IMR-90 (cell line): ENCODE data around the gene CD46. TPM values are rescaled to one million over a fixed set of nuclear protein-coding genes. Genes with fewer than 3 reads are reported as not detected.

Experiments
- ATAC-seq: fragments of 200-7000 bp; cut with Tn5 transposase; 2 replicates; pipeline ENCODE4 v1.9.1; 2020; ENCODE audit warnings: low read depth, mild to moderate bottlenecking, moderate library complexity
- BruUV-seq: library from RNA; stranded (reverse); fragments of 400-500 nt; replicated peaks from 2 replicates; lab custom pipeline; 2021; lab: Mats Ljungman, UMichigan
- CTCF ChIA-PET: fragments of 300-600 bp; formaldehyde crosslinking; extraction: SDS; loops from one replicate; lab custom pipeline; 2021; ENCODE audit warnings: antibody characterized with exemption; lab: Yijun Ruan, JAX
- POLR2A ChIA-PET: fragments of 300-600 bp; sonication (Branson Sonifier 250); formaldehyde crosslinking; loops from one replicate; lab custom pipeline; 2022; ENCODE audit warnings: antibody characterized with exemption; ENCODE audit not compliant: unreplicated experiment; lab: Charles Lee
- DNase-seq: peaks from one replicate; pipeline ENCODE4 v3.0.0; 2013
- H2AFZ ChIP-seq: replicated peaks from 2 replicates; pipeline ENCODE3; 2013; ENCODE audit warnings: low read length, mild to moderate bottlenecking; ENCODE audit not compliant: poor library complexity
- H2AK5ac ChIP-seq: 2 replicates; pipeline ENCODE4 v1.6.1; 2013; ENCODE audit warnings: low read depth, low read length, inconsistent platforms
- H2AK9ac ChIP-seq: replicated peaks from 2 replicates; pipeline ENCODE3; 2013; ENCODE audit warnings: mild to moderate bottlenecking, low read depth, low read length, moderate library complexity; ENCODE audit not compliant: poor library complexity
- H2BK120ac ChIP-seq: 2 replicates; pipeline ENCODE4 v1.6.1; 2013; ENCODE audit warnings: low read depth, low read length, inconsistent platforms
- H2BK15ac ChIP-seq: 3 replicates; pipeline ENCODE4 v1.6.1; 2013; ENCODE audit warnings: low read depth, low read length, inconsistent platforms
- H2BK20ac ChIP-seq: 2 replicates; pipeline ENCODE4 v1.6.1; 2013; ENCODE audit warnings: low read depth, mild to moderate bottlenecking, inconsistent platforms, low read length, moderate library complexity
- H2BK5ac ChIP-seq: 2 replicates; pipeline ENCODE4 v1.6.1; 2013; ENCODE audit warnings: mild to moderate bottlenecking, low read depth, low read length, inconsistent platforms; ENCODE audit not compliant: poor library complexity, severe bottlenecking
- H3K14ac ChIP-seq: replicated peaks from 2 replicates; pipeline ENCODE4 v1.6.1; 2013; ENCODE audit warnings: low read depth, low read length, inconsistent platforms
- H3K18ac ChIP-seq: 2 replicates; pipeline ENCODE4 v1.6.1; 2013; ENCODE audit warnings: low read depth, low read length, control low read depth
- H3K23ac ChIP-seq: 2 replicates; pipeline ENCODE4 v1.6.1; 2013; ENCODE audit warnings: low read depth, low read length, inconsistent platforms
- H3K27ac ChIP-seq: 2 replicates; pipeline ENCODE4 v1.5.1; 2013; ENCODE audit warnings: mild to moderate bottlenecking, control low read depth, low read length; ENCODE audit not compliant: insufficient read depth
- H3K27me3 ChIP-seq: 2 replicates; pipeline ENCODE4 v1.6.1; 2013; ENCODE audit warnings: low read length; ENCODE audit not compliant: control insufficient read depth, insufficient read depth
- H3K36me3 ChIP-seq: 2 replicates; pipeline ENCODE4 v1.6.1; 2013; ENCODE audit warnings: low read length, mixed read lengths; ENCODE audit not compliant: control insufficient read depth, insufficient read depth
- H3K4ac ChIP-seq: 2 replicates; pipeline ENCODE4 v1.6.1; 2013; ENCODE audit warnings: low read depth, low read length, inconsistent platforms
- H3K4me1 ChIP-seq: 2 replicates; pipeline ENCODE4 v1.6.1; 2013; ENCODE audit warnings: low read length, mixed read lengths; ENCODE audit not compliant: control insufficient read depth, insufficient read depth
- H3K4me2 ChIP-seq: 2 replicates; pipeline ENCODE4 v1.6.1; 2013; ENCODE audit warnings: low read depth, mild to moderate bottlenecking, control low read depth, low read length, moderate library complexity
- H3K4me3 ChIP-seq: 2 replicates; pipeline ENCODE4 v1.5.1; 2013; ENCODE audit warnings: low read depth, mild to moderate bottlenecking, control low read depth, low read length, moderate library complexity; ENCODE audit not compliant: insufficient read depth
- H3K56ac ChIP-seq: 2 replicates; pipeline ENCODE4 v1.6.1; 2013; ENCODE audit warnings: low read length, inconsistent platforms; ENCODE audit not compliant: insufficient read depth; ENCODE audit errors: extremely low read depth
- H3K79me1 ChIP-seq, 2 experiments: 2 replicates each; pipeline ENCODE4 v1.6.1; 2013; ENCODE audit warnings: low read length in 2 of 2, inconsistent platforms in 1 of 2, low read depth in 1 of 2
- H3K9ac ChIP-seq: 2 replicates; pipeline ENCODE4 v1.6.1; 2013; ENCODE audit warnings: low read depth, low read length, control low read depth
- H3K9me1 ChIP-seq: 2 replicates; pipeline ENCODE4 v1.6.1; 2013; ENCODE audit warnings: low read length, inconsistent platforms; ENCODE audit not compliant: insufficient read depth
- H3K9me3 ChIP-seq: 2 replicates; pipeline ENCODE4 v1.6.1; 2013; ENCODE audit warnings: low read length; ENCODE audit not compliant: control insufficient read depth, insufficient read depth
- H4K20me1 ChIP-seq: 2 replicates; pipeline ENCODE4 v1.6.1; 2013; ENCODE audit warnings: low read length, inconsistent platforms; ENCODE audit not compliant: insufficient read depth
- H4K5ac ChIP-seq: 2 replicates; pipeline ENCODE4 v1.6.1; 2013; ENCODE audit warnings: mild to moderate bottlenecking, low read depth, low read length, control low read depth
- H4K8ac ChIP-seq, 2 experiments: 2 replicates each; pipeline ENCODE4 v1.6.1; 2013; ENCODE audit warnings: low read depth in 2 of 2, low read length in 2 of 2, control low read depth in 1 of 2, inconsistent platforms in 1 of 2
- H4K91ac ChIP-seq: 2 replicates; pipeline ENCODE4 v1.6.1; 2013; ENCODE audit warnings: low read depth, low read length, inconsistent platforms; ENCODE audit not compliant: insufficient read depth
- CEBPB ChIP-seq: IDR thresholded peaks from 2 replicates; pipeline ENCODE4 v1.6.1; 2012; ENCODE audit warnings: low read depth, low read length, improper control_type of control experiment
- CHD1 ChIP-seq: IDR thresholded peaks from 2 replicates; pipeline ENCODE4 v1.6.1; 2012; ENCODE audit warnings: low read depth, low read length, improper control_type of control experiment
- CTCF ChIP-seq: conservative IDR thresholded peaks from 2 replicates; pipeline ENCODE4 v1.5.1; 2012; ENCODE audit warnings: mild to moderate bottlenecking, low read depth, low read length, improper control_type of control experiment
- MXI1 ChIP-seq: IDR thresholded peaks from 2 replicates; pipeline ENCODE4 v1.6.1; 2012; ENCODE audit warnings: low read depth, mild to moderate bottlenecking, low read length, moderate library complexity, borderline replicate concordance
- POLR2A ChIP-seq: IDR thresholded peaks from 2 replicates; pipeline ENCODE4 v1.6.1; 2012; ENCODE audit warnings: mild to moderate bottlenecking, low read depth, low read length
- RAD21 ChIP-seq: IDR thresholded peaks from 2 replicates; pipeline ENCODE4 v1.6.1; 2012; ENCODE audit warnings: low read length, improper control_type of control experiment
- WGBS, 2 experiments: methylation state at CpG; one replicate each; pipeline versions ENCODE4 v1.1.5 to v1.1.7; 2013; ENCODE audit warnings: missing lambda C conversion rate in 2 of 2; ENCODE audit not compliant: insufficient read length in 1 of 2; ENCODE audit errors: extremely low coverage in 2 of 2; 5-methylcytosine and 5-hydroxymethylcytosine counted together
- dilution Hi-C: fragments of 300-500 bp; cut with HindIII; formaldehyde crosslinking; loops from one replicate; pipeline ENCODE4 v1.14.3; 2018; ENCODE audit warnings: low sequenced_read_pairs; ENCODE audit not compliant: unreplicated experiment
- in situ Hi-C: fragments of 300-500 bp; cut with MboI; formaldehyde crosslinking; loops from 3 replicates; pipeline ENCODE4 v1.14.3; 2019; ENCODE audit warnings: low sequenced_read_pairs, inconsistent platforms, mixed read lengths
- intact Hi-C: fragments of 100-400 bp; cut with micrococcal nuclease; formaldehyde crosslinking; loops from 2 replicates; pipeline ENCODE4 v1.10.0; 2022
- polyA plus RNA-seq, 3 experiments: library from polyadenylated mRNA; depleted of rRNA; stranded (reverse); fragments of >200 nt; gene quantifications; 2 replicates each; pipeline ENCODE4 v1.2.3, GENCODE V29; 2012; ENCODE audit warnings: low replicate concordance in 1 of 3
- total RNA-seq: library from RNA; depleted of rRNA; stranded (reverse); fragments of >200 nt; gene quantifications from 2 replicates; pipeline ENCODE4 v1.2.3, GENCODE V29; 2012

CD46 gene
- total and polyA plus RNA-seq, 2 of the 4 experiments (the other 2 are of a cell fraction), result 37.1 to 82.0 TPM

GRCh38 chr1:207744000-207744534 lies 7.8 kb upstream of the CD46 start:
- no peak overlapping the region for H3K4me3 ChIP-seq
- no peaks in the 10 kb centered on the region for H4K20me1 ChIP-seq
- dilution Hi-C loops, result no loop called here
- H3K23ac ChIP-seq, result no peak overlapping the region
- no peaks in the 10 kb centered on the region for H3K27me3 ChIP-seq
- no peak overlapping the region for H4K91ac ChIP-seq
- no peak overlapping the region for H2BK5ac ChIP-seq
- BruUV-seq, result no TSS peak
- ChIA-PET CTCF (interaction anchor here (0.6 kb wide), 1 partner anchor 51 kb away, joined by 4 read pairs; no protein-coding TSS in a partner anchor), POLR2A (no interaction called here)
- H2AK5ac ChIP-seq, result no peak overlapping the region
- H3K14ac ChIP-seq, result no peak overlapping the region
- H3K79me1 ChIP-seq, result no peaks in the 10 kb centered on the region
- no peak overlapping the region for H2BK15ac ChIP-seq
- WGBS, 2 experiments, result no CpG with 5 or more reads among the region's 4 CpGs
- no peaks in the 10 kb centered on the region for H3K36me3 ChIP-seq
- H3K4me1 ChIP-seq, result no peaks in the 10 kb centered on the region; the same call in 1 of the 2 replicates
- H2BK120ac ChIP-seq, result no peak overlapping the region
- H3K9me1 ChIP-seq, result no peaks in the 10 kb centered on the region
- no peak overlapping the region for H2BK20ac ChIP-seq
- H3K18ac ChIP-seq, result no peak overlapping the region
- ATAC-seq, result no peak
- DNase-seq, result no peak
- in situ Hi-C loops, result no loop called here
- H3K9ac ChIP-seq, result no peak overlapping the region
- H4K8ac ChIP-seq, result no peak overlapping the region
- no peaks in the 10 kb centered on the region for H3K9me3 ChIP-seq
- intact Hi-C loops, result no loop called here
- H3K4me2 ChIP-seq, result no peak overlapping the region
- no peak overlapping the region for H3K27ac ChIP-seq
- no peak overlapping the region for H3K4ac ChIP-seq
- no peak overlapping the region for H3K56ac ChIP-seq
- H2AK9ac ChIP-seq, result no peak overlapping the region
- no peak overlapping the region for H4K5ac ChIP-seq
- TF ChIP-seq CEBPB (no peak), POLR2A (no peak), CHD1 (no peak), MXI1 (no peak), RAD21 (no peak), CTCF (no peak)
- H2AFZ ChIP-seq, result no peak overlapping the region
